Ovary (tissue), 9 donors: Measurements from ENCODE around the gene MGME1. TPM values are rescaled to one million over a fixed set of nuclear protein-coding genes. Genes with fewer than 3 reads are reported as not detected.

Experiments used
- DNase-seq, 5 donors: peaks; one replicate each; pipeline ENCODE4 v3.0.0-alpha.2; 2019 to 2020
- H3K27ac ChIP-seq, 2 donors: fragments of 200-600 bp; one replicate each; pipeline versions ENCODE4 v1.5.1 to v1.8.0; 2019 to 2022
- H3K27me3 ChIP-seq: fragments of 200-600 bp; one replicate; pipeline ENCODE4 v1.8.0; 2022
- H3K36me3 ChIP-seq: fragments of 200-600 bp; sonication (generic); one replicate; pipeline ENCODE4 v1.5.1; 2019
- H3K4me1 ChIP-seq: one replicate; pipeline ENCODE4 v1.8.1; 2013; ENCODE audit warnings: mild to moderate bottlenecking, moderate library complexity; ENCODE audit not compliant: insufficient read depth
- H3K4me3 ChIP-seq: fragments of 200-600 bp; sonication (generic); one replicate; pipeline ENCODE4 v1.5.1; 2017
- H3K9me3 ChIP-seq, 2 donors: fragments of 200-600 bp in 1 of 2; sonication (generic) in 1 of 2; one replicate each; pipeline versions ENCODE4 v1.5.1 to v1.8.1; 2013 to 2019; ENCODE audit warnings: mild to moderate bottlenecking in 1 of 2, moderate library complexity in 1 of 2
- EP300 ChIP-seq: sonication (generic); formaldehyde crosslinking; IDR thresholded peaks from one replicate; pipeline ENCODE4 v1.6.1; 2017; ENCODE audit warnings: antibody characterized with exemption
- POLR2A ChIP-seq: fragments of 450-650 bp; IDR thresholded peaks from one replicate; pipeline ENCODE4 v1.6.1; 2017; ENCODE audit warnings: antibody characterized with exemption, mild to moderate bottlenecking, moderate library complexity
- WGBS, 3 donors: extraction: QIAGEN DNeasy Blood & Tissue Kit in 1 of 3; methylation state at CpG; one replicate each; pipeline versions ENCODE4 v1.1.5 to v1.1.7; 2013 to 2017; 5-methylcytosine and 5-hydroxymethylcytosine counted together
- intact Hi-C, 4 donors: fragments of 100-400 bp; cut with DNase I; formaldehyde crosslinking; loops; one replicate each; pipeline versions ENCODE4 v1.11.0 to v1.15.1; 2022 to 2023
- polyA plus RNA-seq, 2 donors: library from polyadenylated mRNA; stranded (reverse); fragments of 200-250 nt in 1 of 2; fragments of 350-450 nt in 1 of 2; fragmentation: Illumina TruSeq in 1 of 2; extraction: RNeasy Lipid Tissue Mini Kit (QIAGEN cat#74804) in 1 of 2; gene quantifications; one replicate each; pipeline ENCODE4 v1.2.3, GENCODE V29; 2013 to 2014
- total RNA-seq, 7 donors: library from RNA; depleted of rRNA in 2 of 7; stranded (reverse); fragments of >200 nt in 2 of 7; fragmentation: NEBNext Ultra II Directional in 3 of 7; extraction: Animal tissue kit (Norgen Biotek cat#: 25700) in 3 of 7; gene quantifications; one replicate each; pipeline versions ENCODE4 v1.1.0 to v1.2.4, GENCODE V29; 2016 to 2023
- TF ChIP-seq, protein P1 (sequence below), 3 donors: fragments of 450-650 bp in 2 of 3; fragments of 200-600 bp in 1 of 3; IDR thresholded peaks; one replicate each; pipeline versions ENCODE4 v1.5.1 to v1.8.0; 2016 to 2022; ENCODE audit warnings: antibody characterized with exemption in 3 of 3, mild to moderate bottlenecking in 1 of 3
- donor health status: DM: no; HTN: no; CAD: no; lungs with moderate emphysema.
- donor health status: DM: no; HTN: no; CAD: no.
- donor health status: Bipolar disorder and iron deficiency.
- donor health status: DM: yes; HTN: yes; CAD: no.
- donor health status: DM: no; HTN: no; CAD: no.
- donor health status: DM: yes; HTN: yes; CAD: no.

MGME1 gene
- total and polyA plus RNA-seq, 9 donors: 5.1 to 11.9 (median 8.3) TPM

DNA sequence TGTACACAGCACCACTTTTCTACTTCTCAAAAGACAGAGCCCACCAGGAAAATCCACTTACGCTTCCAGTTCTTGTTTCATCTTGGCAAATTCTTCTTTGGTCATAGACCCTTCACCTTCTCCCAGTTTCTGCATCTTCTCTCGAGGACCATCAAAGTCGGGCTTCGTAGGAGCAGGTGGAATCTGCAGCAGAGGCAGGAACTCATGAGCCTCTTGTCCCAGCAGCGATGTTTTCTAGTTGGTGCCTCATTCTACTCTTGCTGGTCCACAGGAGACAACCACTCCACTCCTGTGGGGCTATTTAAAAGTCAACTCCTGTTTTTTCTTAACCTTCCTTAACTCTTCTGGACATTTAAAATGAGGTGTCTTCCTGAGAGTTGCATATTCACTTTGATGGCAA, 14.9 kb upstream of the MGME1 start:
- intact Hi-C loops: no loop called here
- H3K27ac ChIP-seq: no peak overlapping the region
- H3K36me3 ChIP-seq: no peaks in the 10 kb centered on the region
- H3K4me3 ChIP-seq: no peak overlapping the region
- 95 to 97% (median 96%) methylated on average over 5 of the region's 5 CpGs for WGBS, 3 donors
- DNase-seq: no peak
- H3K4me1 ChIP-seq: peaks cover 15% of the 10 kb centered on the region
- no peak for TF ChIP-seq POLR2A
- TF ChIP-seq, protein P1, sequence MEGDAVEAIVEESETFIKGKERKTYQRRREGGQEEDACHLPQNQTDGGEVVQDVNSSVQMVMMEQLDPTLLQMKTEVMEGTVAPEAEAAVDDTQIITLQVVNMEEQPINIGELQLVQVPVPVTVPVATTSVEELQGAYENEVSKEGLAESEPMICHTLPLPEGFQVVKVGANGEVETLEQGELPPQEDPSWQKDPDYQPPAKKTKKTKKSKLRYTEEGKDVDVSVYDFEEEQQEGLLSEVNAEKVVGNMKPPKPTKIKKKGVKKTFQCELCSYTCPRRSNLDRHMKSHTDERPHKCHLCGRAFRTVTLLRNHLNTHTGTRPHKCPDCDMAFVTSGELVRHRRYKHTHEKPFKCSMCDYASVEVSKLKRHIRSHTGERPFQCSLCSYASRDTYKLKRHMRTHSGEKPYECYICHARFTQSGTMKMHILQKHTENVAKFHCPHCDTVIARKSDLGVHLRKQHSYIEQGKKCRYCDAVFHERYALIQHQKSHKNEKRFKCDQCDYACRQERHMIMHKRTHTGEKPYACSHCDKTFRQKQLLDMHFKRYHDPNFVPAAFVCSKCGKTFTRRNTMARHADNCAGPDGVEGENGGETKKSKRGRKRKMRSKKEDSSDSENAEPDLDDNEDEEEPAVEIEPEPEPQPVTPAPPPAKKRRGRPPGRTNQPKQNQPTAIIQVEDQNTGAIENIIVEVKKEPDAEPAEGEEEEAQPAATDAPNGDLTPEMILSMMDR (IDR thresholded peaks at IDR 0.05): no peak
- TF ChIP-seq EP300: no peak
- H3K9me3 ChIP-seq: no peaks in the 10 kb centered on the region
- no peaks in the 10 kb centered on the region for H3K27me3 ChIP-seq

DNA sequence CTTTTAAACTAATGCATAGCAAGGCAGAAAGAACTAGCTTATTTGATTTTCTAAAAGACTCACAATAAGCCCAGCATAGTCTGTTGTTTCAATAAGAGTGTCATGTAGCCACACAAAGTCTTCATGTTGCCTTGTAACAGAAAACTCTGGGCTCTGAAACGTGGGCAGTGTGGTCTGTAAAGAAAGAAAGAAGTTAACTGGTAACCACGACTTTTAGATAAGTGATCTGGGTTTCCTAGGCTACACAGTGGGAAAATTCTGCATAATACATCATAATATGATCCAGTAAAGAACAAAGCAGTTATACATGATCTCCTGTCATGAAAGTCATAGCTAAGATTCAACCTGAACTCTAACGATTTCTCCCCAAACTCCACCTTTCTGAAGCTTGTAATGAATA, 13.5 kb upstream of the MGME1 start:
- Histone ChIP-seq H3K27me3 (no peaks in the 10 kb centered on the region), H3K36me3 (no peaks in the 10 kb centered on the region), H3K27ac (no peak overlapping the region), H3K4me3 (no peak overlapping the region), H3K9me3 (no peaks in the 10 kb centered on the region), H3K4me1 (peaks cover 19% of the 10 kb centered on the region)
- TF ChIP-seq EP300 (no peak), POLR2A (no peak)
- TF ChIP-seq, protein P1 (IDR thresholded peaks at IDR 0.05): no peak
- intact Hi-C loops: no loop called here
- 47 to 66% (median 54%) methylated on average over 3 of the region's 3 CpGs for WGBS, 3 donors
- DNase-seq: no peak

DNA sequence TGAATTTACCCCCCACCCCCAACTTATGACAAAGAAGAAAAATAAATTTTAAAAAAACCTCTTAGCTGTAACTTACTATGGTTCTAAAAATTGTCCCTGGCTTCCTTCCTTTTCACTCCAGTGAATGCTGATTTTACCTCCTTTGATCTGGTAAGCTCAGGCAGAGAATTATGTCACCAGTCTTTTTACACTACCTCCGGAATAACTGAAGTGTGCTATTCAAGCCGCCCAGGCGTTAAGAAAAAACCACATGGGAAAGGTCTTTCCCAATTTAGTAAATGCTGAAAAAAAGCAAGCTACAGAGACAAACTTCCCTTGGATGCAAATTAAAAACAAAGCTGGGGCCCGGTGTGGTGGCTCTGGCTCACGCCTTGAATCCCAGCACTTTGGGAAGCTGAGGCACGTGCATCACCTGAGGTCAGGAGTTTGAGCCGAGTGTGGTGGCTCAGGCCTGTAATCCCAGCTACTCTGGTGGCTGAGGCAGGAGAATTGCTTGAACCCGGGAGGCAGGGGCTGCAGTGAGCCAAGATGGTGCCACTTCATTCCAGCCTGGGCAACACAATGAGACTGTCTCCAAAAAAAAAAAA, 12.6 kb upstream of the MGME1 start:
- Histone ChIP-seq H3K4me3 (no peak overlapping the region), H3K27ac (no peak overlapping the region), H3K9me3 (no peaks in the 10 kb centered on the region), H3K36me3 (no peaks in the 10 kb centered on the region), H3K27me3 (no peaks in the 10 kb centered on the region), H3K4me1 (peaks cover 23% of the 10 kb centered on the region)
- TF ChIP-seq EP300 (no peak), POLR2A (no peak)
- TF ChIP-seq, protein P1 (IDR thresholded peaks at IDR 0.05): no peak
- intact Hi-C loops: no loop called here
- WGBS, 3 donors: 83 to 84% (median 84%) methylated on average over 8 of the region's 8 CpGs
- DNase-seq: no peak

DNA sequence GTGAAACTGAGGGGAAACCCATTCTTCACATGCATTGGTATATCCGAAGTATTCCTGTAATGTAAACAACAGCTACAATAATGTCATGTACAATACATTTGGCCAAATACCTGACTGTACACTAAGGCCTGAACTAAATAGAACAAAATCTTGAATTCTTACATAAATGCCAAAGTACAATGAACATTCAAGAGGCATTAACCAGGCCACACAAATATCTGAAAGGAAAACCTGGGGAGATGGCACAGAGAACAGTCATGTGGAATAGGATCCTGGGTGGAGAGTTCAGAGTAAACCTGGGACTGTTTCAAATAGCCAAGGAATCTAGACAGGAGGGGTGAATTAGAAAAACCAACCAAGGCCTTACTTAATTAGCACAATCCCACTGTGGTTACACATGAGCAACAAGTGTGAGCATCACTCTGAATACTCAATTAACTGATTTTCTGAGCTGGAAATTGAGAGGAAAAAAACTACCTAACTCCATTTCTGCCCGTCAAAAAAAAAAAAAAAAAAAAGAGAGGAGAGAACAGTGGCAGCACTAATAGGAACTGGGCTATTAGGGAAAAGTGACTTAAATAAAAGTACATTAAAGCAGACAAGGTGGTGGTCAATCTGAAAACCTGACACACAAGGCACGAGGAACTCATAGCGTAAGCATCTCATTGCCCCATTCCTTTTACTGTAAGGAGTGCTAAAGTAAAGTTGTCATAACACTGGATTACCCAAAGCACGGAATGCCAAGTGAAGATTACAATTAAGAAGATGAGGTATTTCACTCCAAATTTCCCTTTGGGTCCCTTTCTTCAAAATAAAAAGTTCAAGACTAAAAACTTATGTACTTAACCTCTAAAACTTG, 11.1 kb upstream of the MGME1 start:
- H3K4me3 ChIP-seq: no peak overlapping the region
- peaks cover 28% of the 10 kb centered on the region for H3K4me1 ChIP-seq
- no peaks in the 10 kb centered on the region for H3K9me3 ChIP-seq
- H3K27me3 ChIP-seq: no peaks in the 10 kb centered on the region
- 20 to 38% (median 22%) methylated on average over 5 of the region's 5 CpGs for WGBS, 3 donors
- H3K36me3 ChIP-seq: no peaks in the 10 kb centered on the region
- no peak for DNase-seq
- TF ChIP-seq, protein P1 (IDR thresholded peaks at IDR 0.05): no peak
- TF ChIP-seq POLR2A (no peak), EP300 (no peak)
- intact Hi-C loops: no loop called here
- H3K27ac ChIP-seq: peak overlapping the region in 1 of 2 donors; percentile 64
